GM12891 (cell line): ENCODE results near the gene SLC4A4.

Source experiments
- PAX5 ChIP-seq: IDR thresholded peaks from 2 replicates; pipeline ENCODE4 v1.6.1; 2011; ENCODE audit warnings: low read length, moderate library complexity, mild to moderate bottlenecking; ENCODE audit not compliant: insufficient read depth, severe bottlenecking
- POLR2A ChIP-seq: IDR thresholded peaks from 2 replicates; pipeline ENCODE4 v1.6.1; 2011; ENCODE audit warnings: low read depth, low read length, control low read depth
- POLR2AphosphoS5 ChIP-seq: IDR thresholded peaks from 2 replicates; pipeline ENCODE4 v1.6.1; 2011; ENCODE audit warnings: low read depth, low read length, control low read depth

DNA sequence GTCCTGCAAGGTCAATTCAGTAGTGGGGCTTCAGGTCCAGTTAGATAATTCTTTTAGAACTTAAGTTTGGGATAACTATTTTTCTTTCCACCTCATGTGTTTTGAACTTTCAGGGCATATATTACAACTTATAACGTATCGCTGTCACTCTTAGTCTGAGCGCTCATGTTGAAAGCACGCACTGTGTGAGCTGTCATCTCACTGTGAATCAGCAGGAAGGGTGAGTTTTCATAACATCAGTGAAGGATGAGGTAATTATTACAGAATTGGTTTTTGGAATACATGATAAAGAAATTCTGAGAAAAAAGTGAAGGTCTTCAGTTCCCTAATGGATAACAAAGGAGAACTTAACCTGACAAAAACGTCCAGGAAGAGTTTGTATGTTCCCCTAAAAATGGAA is 45.1 kb upstream of the SLC4A4 start:
- no peak for TF ChIP-seq POLR2AphosphoS5
- TF ChIP-seq POLR2A, result no peak
- TF ChIP-seq PAX5, result no peak
